Measurements from ENCODE around the gene ALOX5AP. TPM values are rescaled to one million over a fixed set of nuclear protein-coding genes. Genes with fewer than 3 reads are reported as not detected.

ALOX5AP gene
- total and polyA plus RNA-seq, 4 donors, result 17.9 to 753 (median 111) TPM

DNA sequence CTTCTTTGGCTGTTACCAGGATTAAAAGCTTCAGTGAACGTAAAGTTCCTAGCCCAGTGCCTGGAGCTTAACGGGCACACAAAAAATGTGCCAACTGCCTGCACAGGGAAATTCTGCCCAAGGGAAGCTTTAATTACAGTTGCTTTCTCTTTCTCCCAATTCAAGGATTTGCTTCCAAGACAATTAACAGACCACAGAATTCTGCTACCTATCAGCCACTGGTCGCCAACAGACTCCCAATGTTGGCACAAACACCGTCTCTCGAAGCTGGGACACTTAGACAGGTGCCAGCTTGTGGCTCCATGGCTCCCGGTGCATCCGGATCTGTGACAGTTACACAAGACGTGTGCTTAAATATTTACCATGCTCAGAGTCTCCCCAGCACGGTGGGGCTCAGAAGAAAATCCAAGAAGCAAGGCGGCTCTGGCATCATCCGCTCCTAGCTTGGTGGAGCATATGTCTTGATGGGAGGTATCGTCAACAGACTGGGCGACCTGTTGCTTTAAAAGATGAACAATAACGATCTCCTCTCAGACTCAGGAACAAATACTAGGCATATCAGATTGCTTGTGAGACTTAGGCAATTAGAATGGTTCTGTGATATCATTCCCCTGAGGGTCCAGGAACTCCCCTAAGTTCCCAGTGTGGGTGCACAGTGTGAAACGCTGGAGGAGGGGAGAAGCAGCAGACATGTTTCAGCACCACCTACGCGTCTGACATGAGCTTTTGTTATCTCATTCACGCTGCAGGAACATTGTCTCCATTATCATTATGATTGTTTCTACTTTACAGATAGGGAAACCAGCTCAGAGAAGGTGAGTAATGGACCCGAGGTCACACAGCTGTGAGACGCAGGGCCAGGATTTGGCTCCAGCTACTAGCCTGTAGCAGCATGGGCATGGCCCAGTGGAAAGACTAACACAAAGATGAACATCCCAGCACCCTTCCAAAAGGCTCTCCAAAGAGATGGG, 61.6 kb downstream of the ALOX5AP start:
- Histone ChIP-seq H3K9ac (ENCODE audit: insufficient read depth in 1 of 2, low read length in 2 of 2) (peak overlapping the region in 1 of 2 donors; percentile 15), H3K9me3 (ENCODE audit: control insufficient read depth in 4 of 4, insufficient read depth in 3 of 4, low read length in 3 of 4) (no peaks in the 10 kb centered on the region), H3K36me3 (ENCODE audit: control insufficient read depth in 4 of 4, insufficient read depth in 4 of 4, low read length in 4 of 4) (no peaks in the 10 kb centered on the region), H3K27ac (ENCODE audit: low read depth in 1 of 2, low read length in 1 of 2) (no peak overlapping the region), H3K27me3 (ENCODE audit: control insufficient read depth in 3 of 3, insufficient read depth in 3 of 3, low read length in 2 of 3) (no peaks in the 10 kb centered on the region), H3K4me3 (no peak overlapping the region), H3K4me1 (ENCODE audit: control insufficient read depth in 5 of 5, insufficient read depth in 5 of 5, low read length in 5 of 5) (peaks cover 0 to 37% (median 11%) of the 10 kb centered on the region in 5 donors)
- TF ChIP-seq, protein P1, sequence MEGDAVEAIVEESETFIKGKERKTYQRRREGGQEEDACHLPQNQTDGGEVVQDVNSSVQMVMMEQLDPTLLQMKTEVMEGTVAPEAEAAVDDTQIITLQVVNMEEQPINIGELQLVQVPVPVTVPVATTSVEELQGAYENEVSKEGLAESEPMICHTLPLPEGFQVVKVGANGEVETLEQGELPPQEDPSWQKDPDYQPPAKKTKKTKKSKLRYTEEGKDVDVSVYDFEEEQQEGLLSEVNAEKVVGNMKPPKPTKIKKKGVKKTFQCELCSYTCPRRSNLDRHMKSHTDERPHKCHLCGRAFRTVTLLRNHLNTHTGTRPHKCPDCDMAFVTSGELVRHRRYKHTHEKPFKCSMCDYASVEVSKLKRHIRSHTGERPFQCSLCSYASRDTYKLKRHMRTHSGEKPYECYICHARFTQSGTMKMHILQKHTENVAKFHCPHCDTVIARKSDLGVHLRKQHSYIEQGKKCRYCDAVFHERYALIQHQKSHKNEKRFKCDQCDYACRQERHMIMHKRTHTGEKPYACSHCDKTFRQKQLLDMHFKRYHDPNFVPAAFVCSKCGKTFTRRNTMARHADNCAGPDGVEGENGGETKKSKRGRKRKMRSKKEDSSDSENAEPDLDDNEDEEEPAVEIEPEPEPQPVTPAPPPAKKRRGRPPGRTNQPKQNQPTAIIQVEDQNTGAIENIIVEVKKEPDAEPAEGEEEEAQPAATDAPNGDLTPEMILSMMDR (IDR thresholded peaks at IDR 0.05; ENCODE audit: control extremely low read depth, extremely low read depth), result no peak
- ATAC-seq (ENCODE audit: insufficient read depth, low FRiP score), result no peak
- peak in 1 of 3 donors; percentile 62 for DNase-seq
- 62 to 84% methylated on average over 20 of the region's 20 CpGs for WGBS, 2 donors

DNA sequence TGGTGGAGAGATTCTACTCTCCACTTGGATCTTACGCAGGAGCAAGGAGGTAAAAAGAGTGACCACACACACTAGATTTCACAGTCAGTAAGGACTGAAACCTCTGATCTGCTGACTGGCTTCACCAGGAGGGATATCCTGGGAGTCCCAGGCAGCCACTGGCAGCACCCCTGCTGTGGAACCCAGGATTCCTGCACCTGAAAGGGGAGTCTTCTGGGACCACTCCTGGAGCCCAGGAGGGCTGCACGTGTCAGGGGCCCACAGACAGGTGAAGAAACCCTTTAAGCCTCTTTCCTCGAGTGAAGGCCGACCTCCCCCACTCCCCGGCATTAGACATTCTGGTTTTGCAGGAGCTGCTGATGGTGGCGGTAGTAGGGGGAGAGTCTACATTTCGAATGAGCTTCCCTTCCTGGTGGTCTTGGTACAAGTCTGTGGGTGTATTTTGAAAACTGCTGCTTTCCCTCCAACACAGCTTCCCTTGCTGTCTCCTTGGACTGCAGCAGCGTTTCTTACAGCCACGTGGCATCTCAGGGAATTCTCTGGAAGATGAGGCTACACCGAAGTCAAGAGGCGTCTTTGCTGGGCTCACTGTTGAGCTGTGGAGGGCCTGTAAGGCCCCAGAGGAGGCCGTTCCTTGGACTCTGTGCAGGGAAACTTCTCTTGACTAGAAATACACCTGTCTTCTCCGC, 62.6 kb downstream of the ALOX5AP start:
- peak in 1 of 3 donors; percentile 52 for DNase-seq
- 87 to 93% methylated on average over 13 of the region's 13 CpGs for WGBS, 2 donors
- no peak for ATAC-seq (ENCODE audit: insufficient read depth, low FRiP score)
- Histone ChIP-seq H3K27me3 (ENCODE audit: control insufficient read depth in 3 of 3, insufficient read depth in 3 of 3, low read length in 2 of 3) (no peaks in the 10 kb centered on the region), H3K9me3 (ENCODE audit: control insufficient read depth in 4 of 4, insufficient read depth in 3 of 4, low read length in 3 of 4) (no peaks in the 10 kb centered on the region), H3K9ac (ENCODE audit: insufficient read depth in 1 of 2, low read length in 2 of 2) (no peak overlapping the region), H3K4me1 (ENCODE audit: control insufficient read depth in 5 of 5, insufficient read depth in 5 of 5, low read length in 5 of 5) (peaks cover 0 to 30% (median 6%) of the 10 kb centered on the region in 5 donors), H3K36me3 (ENCODE audit: control insufficient read depth in 4 of 4, insufficient read depth in 4 of 4, low read length in 4 of 4) (no peaks in the 10 kb centered on the region), H3K4me3 (no peak overlapping the region), H3K27ac (ENCODE audit: low read depth in 1 of 2, low read length in 1 of 2) (no peak overlapping the region)
- TF ChIP-seq, protein P1 (IDR thresholded peaks at IDR 0.05; ENCODE audit: control extremely low read depth, extremely low read depth), result no peak

DNA sequence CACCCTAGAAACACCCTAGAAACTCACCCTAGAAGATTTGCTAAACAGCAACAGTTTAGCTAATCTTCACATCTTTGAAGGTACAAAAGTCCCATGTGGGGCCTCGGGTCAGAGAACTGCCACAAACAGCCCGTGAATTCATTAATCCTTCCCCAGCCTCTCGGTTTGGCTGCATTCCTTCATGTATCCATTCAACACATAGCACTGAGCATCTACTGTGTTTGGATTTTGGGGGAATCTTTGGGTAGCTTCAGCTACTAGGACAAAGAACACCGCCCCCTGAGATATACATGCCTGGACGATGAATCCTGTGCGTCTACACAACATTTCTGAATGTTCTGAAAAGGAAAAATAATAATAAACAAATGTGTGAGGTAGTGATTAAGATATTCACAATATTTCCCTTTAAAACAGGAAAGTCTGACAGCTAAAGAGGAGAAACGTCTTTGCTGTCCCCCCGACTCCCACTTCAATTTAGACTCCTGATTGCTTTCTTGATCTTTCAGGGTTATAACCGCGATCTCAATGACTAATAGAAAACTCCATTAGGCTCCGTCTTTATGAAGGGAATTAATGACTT, 63.5 kb downstream of the ALOX5AP start:
- DNase-seq (no peak), ATAC-seq (ENCODE audit: insufficient read depth, low FRiP score) (no peak)
- H3K27me3 ChIP-seq (ENCODE audit: control insufficient read depth in 3 of 3, insufficient read depth in 3 of 3, low read length in 2 of 3), result no peaks in the 10 kb centered on the region
- no peak overlapping the region for H3K9ac ChIP-seq (ENCODE audit: insufficient read depth in 1 of 2, low read length in 2 of 2)
- no peaks in the 10 kb centered on the region for H3K36me3 ChIP-seq (ENCODE audit: control insufficient read depth in 4 of 4, insufficient read depth in 4 of 4, low read length in 4 of 4)
- H3K27ac ChIP-seq (ENCODE audit: low read depth in 1 of 2, low read length in 1 of 2), result no peak overlapping the region
- 80 to 86% methylated on average over 11 of the region's 11 CpGs for WGBS, 2 donors
- TF ChIP-seq, protein P1 (IDR thresholded peaks at IDR 0.05; ENCODE audit: control extremely low read depth, extremely low read depth), result no peak
- H3K4me1 ChIP-seq (ENCODE audit: control insufficient read depth in 5 of 5, insufficient read depth in 5 of 5, low read length in 5 of 5), result peaks cover 0 to 37% (median 10%) of the 10 kb centered on the region in 5 donors
- no peaks in the 10 kb centered on the region for H3K9me3 ChIP-seq (ENCODE audit: control insufficient read depth in 4 of 4, insufficient read depth in 3 of 4, low read length in 3 of 4)
- no peak overlapping the region for H3K4me3 ChIP-seq

Measured in lung (tissue), 12 donors.